Activated CD4-positive, alpha-beta memory T cell treated with anti-CD3 and anti-CD28 coated beads for 36 hours (primary cell): ENCODE measurements around the gene UBE2E2. TPM values are rescaled to one million over a fixed set of nuclear protein-coding genes. Genes with fewer than 3 reads are reported as not detected.

Experiments used
- CTCF ChIA-PET: fragments of 350-600 bp; sonication (Branson Sonifier 250); formaldehyde crosslinking; loops from one replicate; lab custom pipeline; 2021; ENCODE audit warnings: antibody characterized with exemption, inconsistent platforms; lab: Charles Lee
- POLR2A ChIA-PET: fragments of 350-600 bp; sonication (Branson Sonifier 250); formaldehyde crosslinking; loops from one replicate; lab custom pipeline; 2021; ENCODE audit warnings: antibody characterized with exemption; lab: Charles Lee
- DNase-seq: peaks from one replicate; pipeline ENCODE4 v3.0.0-alpha.2; 2020
- H3K27ac Mint-ChIP-seq: one replicate; pipeline ENCODE4 v1.8.0; 2021; ENCODE audit warnings: mixed read lengths
- H3K27me3 Mint-ChIP-seq: one replicate; pipeline ENCODE4 v1.8.0; 2021; ENCODE audit warnings: mixed read lengths
- H3K36me3 Mint-ChIP-seq: one replicate; pipeline ENCODE4 v1.8.0; 2021; ENCODE audit warnings: mixed read lengths
- H3K4me1 Mint-ChIP-seq: one replicate; pipeline ENCODE4 v1.8.0; 2021; ENCODE audit warnings: low read depth, mixed read lengths
- H3K4me3 Mint-ChIP-seq: one replicate; pipeline ENCODE4 v1.8.0; 2021; ENCODE audit warnings: mild to moderate bottlenecking, mixed read lengths
- H3K9me3 Mint-ChIP-seq: one replicate; pipeline ENCODE4 v1.8.0; 2021; ENCODE audit warnings: mixed read lengths
- intact Hi-C: fragments of 100-400 bp; cut with micrococcal nuclease; formaldehyde crosslinking; loops from one replicate; pipeline ENCODE4 v1.15.1; 2023
- total RNA-seq, 2 experiments: library from RNA; stranded (reverse); gene quantifications; one replicate each; pipeline ENCODE4 v1.2.3, GENCODE V29; 2021

The UBE2E2 gene
- total RNA-seq, 2 experiments from 2014 or later: 2.0 to 4.2 TPM

- no peak for DNase-seq
- no peaks in the 10 kb centered on the region for H3K9me3 Mint-ChIP-seq
- intact Hi-C loops: no loop called here
- ChIA-PET CTCF (no interaction called here), POLR2A (no interaction called here)
- no peaks in the 10 kb centered on the region for H3K4me1 Mint-ChIP-seq
- no peaks in the 10 kb centered on the region for H3K27me3 Mint-ChIP-seq
- H3K27ac Mint-ChIP-seq: no peak overlapping the region
- H3K36me3 Mint-ChIP-seq: no peaks in the 10 kb centered on the region
- no peak overlapping the region for H3K4me3 Mint-ChIP-seq
These were observed 245.9 kb downstream of the UBE2E2 start for GRCh38 chr3:23448998-23449537.

- H3K4me3 Mint-ChIP-seq: no peak overlapping the region
- no peaks in the 10 kb centered on the region for H3K4me1 Mint-ChIP-seq
- intact Hi-C loops: no loop called here
- H3K36me3 Mint-ChIP-seq: no peaks in the 10 kb centered on the region
- no peak overlapping the region for H3K27ac Mint-ChIP-seq
- ChIA-PET POLR2A (no interaction called here), CTCF (no interaction called here)
- no peak for DNase-seq
- no peaks in the 10 kb centered on the region for H3K27me3 Mint-ChIP-seq
- no peaks in the 10 kb centered on the region for H3K9me3 Mint-ChIP-seq
These were observed 246.9 kb downstream of the UBE2E2 start for GRCh38 chr3:23450051-23450450.

GRCh38 chr3:23450806-23451205 lies 247.7 kb downstream of the UBE2E2 start:
- H3K27ac Mint-ChIP-seq: no peak overlapping the region
- no peak for DNase-seq
- no peaks in the 10 kb centered on the region for H3K27me3 Mint-ChIP-seq
- H3K4me3 Mint-ChIP-seq: no peak overlapping the region
- intact Hi-C loops: no loop called here
- ChIA-PET POLR2A (no interaction called here), CTCF (no interaction called here)
- no peaks in the 10 kb centered on the region for H3K36me3 Mint-ChIP-seq
- no peaks in the 10 kb centered on the region for H3K4me1 Mint-ChIP-seq
- H3K9me3 Mint-ChIP-seq: no peaks in the 10 kb centered on the region

- Mint-ChIP-seq H3K27ac (no peak overlapping the region), H3K9me3 (no peaks in the 10 kb centered on the region), H3K4me1 (no peaks in the 10 kb centered on the region), H3K4me3 (no peak overlapping the region), H3K36me3 (no peaks in the 10 kb centered on the region), H3K27me3 (no peaks in the 10 kb centered on the region)
- intact Hi-C loops: no loop called here
- CTCF ChIA-PET: no interaction called here
- POLR2A ChIA-PET: no interaction called here
- no peak for DNase-seq
These were observed 249.3 kb downstream of the UBE2E2 start for GRCh38 chr3:23452408-23452807.

GRCh38 chr3:23455084-23455483 lies 252.0 kb downstream of the UBE2E2 start:
- ChIA-PET POLR2A (no interaction called here), CTCF (no interaction called here)
- Mint-ChIP-seq H3K9me3 (no peaks in the 10 kb centered on the region), H3K4me3 (no peak overlapping the region), H3K36me3 (no peaks in the 10 kb centered on the region), H3K27me3 (no peaks in the 10 kb centered on the region), H3K4me1 (no peaks in the 10 kb centered on the region), H3K27ac (no peak overlapping the region)
- intact Hi-C loops: no loop called here
- DNase-seq: no peak

GRCh38 chr3:23455775-23456174 lies 252.6 kb downstream of the UBE2E2 start:
- H3K4me1 Mint-ChIP-seq: no peaks in the 10 kb centered on the region
- no peaks in the 10 kb centered on the region for H3K9me3 Mint-ChIP-seq
- H3K4me3 Mint-ChIP-seq: no peak overlapping the region
- intact Hi-C loops: no loop called here
- ChIA-PET CTCF (no interaction called here), POLR2A (no interaction called here)
- no peaks in the 10 kb centered on the region for H3K27me3 Mint-ChIP-seq
- H3K36me3 Mint-ChIP-seq: no peaks in the 10 kb centered on the region
- DNase-seq: no peak
- H3K27ac Mint-ChIP-seq: no peak overlapping the region

GRCh38 chr3:23457697-23458096 lies 254.6 kb downstream of the UBE2E2 start:
- no peak for DNase-seq
- CTCF ChIA-PET: interaction anchor here (1.2 kb wide), 1 partner anchor 10 kb away, joined by 3 read pairs; no protein-coding TSS in a partner anchor
- Mint-ChIP-seq H3K9me3 (no peaks in the 10 kb centered on the region), H3K27me3 (no peaks in the 10 kb centered on the region), H3K27ac (no peak overlapping the region), H3K4me3 (no peak overlapping the region), H3K4me1 (no peaks in the 10 kb centered on the region), H3K36me3 (no peaks in the 10 kb centered on the region)
- intact Hi-C loops: no loop called here
- POLR2A ChIA-PET: no interaction called here

- H3K36me3 Mint-ChIP-seq: no peaks in the 10 kb centered on the region
- CTCF ChIA-PET: no interaction called here
- intact Hi-C loops: no loop called here
- H3K27ac Mint-ChIP-seq: no peak overlapping the region
- H3K4me1 Mint-ChIP-seq: no peaks in the 10 kb centered on the region
- POLR2A ChIA-PET: no interaction called here
- no peak for DNase-seq
- no peaks in the 10 kb centered on the region for H3K27me3 Mint-ChIP-seq
- H3K9me3 Mint-ChIP-seq: no peaks in the 10 kb centered on the region
- no peak overlapping the region for H3K4me3 Mint-ChIP-seq
These were observed 256.3 kb downstream of the UBE2E2 start for GRCh38 chr3:23459465-23459864.

- H3K4me3 Mint-ChIP-seq: no peak overlapping the region
- POLR2A ChIA-PET: no interaction called here
These were observed 256.9 kb downstream of the UBE2E2 start for GRCh38 chr3:23459889-23460546.

GRCh38 chr3:23461069-23461468 lies 257.9 kb downstream of the UBE2E2 start:
- no peaks in the 10 kb centered on the region for H3K36me3 Mint-ChIP-seq
- ChIA-PET CTCF (no interaction called here), POLR2A (no interaction called here)
- H3K27ac Mint-ChIP-seq: no peak overlapping the region
- H3K9me3 Mint-ChIP-seq: no peaks in the 10 kb centered on the region
- intact Hi-C loops: no loop called here
- H3K4me1 Mint-ChIP-seq: no peaks in the 10 kb centered on the region
- no peak for DNase-seq
- H3K4me3 Mint-ChIP-seq: no peak overlapping the region
- H3K27me3 Mint-ChIP-seq: no peaks in the 10 kb centered on the region

More at GRCh38 chr3:23459889-23460546, 256.9 kb downstream of the UBE2E2 start:
- intact Hi-C loops: no loop called here
- CTCF ChIA-PET: no interaction called here
- no peaks in the 10 kb centered on the region for H3K4me1 Mint-ChIP-seq
- H3K36me3 Mint-ChIP-seq: no peaks in the 10 kb centered on the region
- H3K9me3 Mint-ChIP-seq: no peaks in the 10 kb centered on the region
- H3K27me3 Mint-ChIP-seq: no peaks in the 10 kb centered on the region
- no peak for DNase-seq
- H3K27ac Mint-ChIP-seq: no peak overlapping the region

- Mint-ChIP-seq H3K4me1 (no peaks in the 10 kb centered on the region), H3K4me3 (no peak overlapping the region), H3K27me3 (no peaks in the 10 kb centered on the region), H3K9me3 (peaks cover 15% of the 10 kb centered on the region), H3K36me3 (peaks cover 2% of the 10 kb centered on the region), H3K27ac (no peak overlapping the region)
- DNase-seq: no peak
- ChIA-PET CTCF (no interaction called here), POLR2A (no interaction called here)
- intact Hi-C loops: no loop called here
These were observed 260.7 kb downstream of the UBE2E2 start for GRCh38 chr3:23463791-23464190.

GRCh38 chr3:23465569-23465968 lies 262.4 kb downstream of the UBE2E2 start:
- intact Hi-C loops: no loop called here
- Mint-ChIP-seq H3K27ac (no peak overlapping the region), H3K9me3 (peaks cover 17% of the 10 kb centered on the region), H3K4me3 (no peak overlapping the region), H3K27me3 (no peaks in the 10 kb centered on the region), H3K36me3 (peaks cover 2% of the 10 kb centered on the region), H3K4me1 (no peaks in the 10 kb centered on the region)
- no peak for DNase-seq
- ChIA-PET CTCF (no interaction called here), POLR2A (no interaction called here)

GRCh38 chr3:23468203-23468602 lies 265.1 kb downstream of the UBE2E2 start:
- Mint-ChIP-seq H3K27ac (no peak overlapping the region), H3K27me3 (no peaks in the 10 kb centered on the region), H3K4me1 (no peaks in the 10 kb centered on the region), H3K9me3 (peaks cover 17% of the 10 kb centered on the region), H3K4me3 (no peak overlapping the region), H3K36me3 (peaks cover 2% of the 10 kb centered on the region)
- intact Hi-C loops: no loop called here
- POLR2A ChIA-PET: no interaction called here
- CTCF ChIA-PET: no interaction called here
- no peak for DNase-seq
